HG02642 (cell line): ENCODE results near the gene DNMBP.
"Not testable (repeated sequence)": the region's sequence is repeated elsewhere in the genome, so short reads cannot be mapped to it uniquely, and the experiment has no call there.

Source experiments
- ATAC-seq: cut with Tn5 transposase; IDR thresholded peaks from one replicate; pipeline ENCODE4 v1.9.1; 2021; ENCODE audit warnings: mild to moderate bottlenecking; ENCODE audit not compliant: unreplicated experiment, poor library complexity

DNMBP gene

GRCh38 chr10:99845837-99846382, 163.8 kb downstream of the DNMBP start:
- ATAC-seq, result peak; percentile 83

GRCh38 chr10:99844433-99844955, 165.3 kb downstream of the DNMBP start:
- no peak for ATAC-seq

GRCh38 chr10:99843310-99843709, 166.4 kb downstream of the DNMBP start:
- no peak for ATAC-seq

DNA sequence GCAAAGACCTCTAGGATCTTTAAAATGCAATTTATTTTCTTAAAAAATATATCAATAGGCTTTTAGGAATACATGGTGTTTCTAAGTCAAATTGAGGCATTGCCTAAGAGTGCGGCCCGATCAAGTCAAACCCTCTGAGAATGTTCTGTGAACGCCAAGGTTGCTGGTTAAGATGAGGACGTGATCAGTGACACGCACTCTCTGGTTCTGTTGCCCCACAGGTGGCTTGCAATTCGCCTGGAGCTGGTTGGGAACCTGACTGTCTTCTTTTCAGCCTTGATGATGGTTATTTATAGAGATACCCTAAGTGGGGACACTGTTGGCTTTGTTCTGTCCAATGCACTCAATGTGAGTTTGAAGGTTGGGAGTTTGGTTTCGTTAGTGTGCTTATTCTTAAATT, 168.0 kb downstream of the DNMBP start:
- no peak for ATAC-seq

DNA sequence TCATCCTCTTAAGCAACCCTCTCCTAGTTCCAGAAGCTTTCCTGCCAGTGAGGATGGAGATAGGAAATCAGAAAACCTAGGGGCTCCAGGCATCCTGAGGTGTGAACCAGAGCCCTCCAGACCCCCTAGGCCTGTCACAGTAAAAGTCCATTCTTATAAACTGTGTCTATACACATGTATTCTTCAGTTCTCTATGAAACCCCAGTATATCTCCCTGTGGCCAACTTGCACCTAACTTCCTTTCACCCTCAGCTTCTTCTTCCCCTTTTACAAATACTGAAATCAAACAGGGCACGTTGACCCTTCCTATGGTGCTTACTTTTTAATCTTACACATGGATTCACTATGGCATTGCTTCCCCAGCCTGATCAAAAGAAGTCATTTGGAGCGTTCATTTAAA, 168.9 kb downstream of the DNMBP start:
- not testable (repeated sequence) for ATAC-seq

DNA sequence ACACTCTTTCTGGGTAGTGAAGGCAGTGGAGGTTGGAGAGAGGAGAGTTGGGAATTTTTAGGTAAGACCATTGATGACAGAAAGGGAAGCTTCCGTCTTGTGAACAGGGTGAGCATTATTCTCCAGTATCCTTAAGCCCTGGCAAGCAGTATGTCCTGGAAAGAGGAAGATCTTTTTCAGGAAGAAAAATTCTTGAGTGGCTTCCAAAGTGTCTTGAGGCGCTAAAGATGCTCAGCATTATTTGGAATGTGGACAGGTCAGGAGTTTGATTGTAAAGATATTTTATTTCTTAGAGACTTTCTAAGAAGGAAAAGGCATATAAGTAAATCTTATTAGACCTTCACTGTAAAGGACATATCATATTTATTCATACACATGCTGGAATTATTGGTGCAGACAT, 173.0 kb downstream of the DNMBP start:
- no peak for ATAC-seq

- no peak for ATAC-seq
Measured at GRCh38 chr10:99835947-99836346, 173.8 kb downstream of the DNMBP start.

DNA sequence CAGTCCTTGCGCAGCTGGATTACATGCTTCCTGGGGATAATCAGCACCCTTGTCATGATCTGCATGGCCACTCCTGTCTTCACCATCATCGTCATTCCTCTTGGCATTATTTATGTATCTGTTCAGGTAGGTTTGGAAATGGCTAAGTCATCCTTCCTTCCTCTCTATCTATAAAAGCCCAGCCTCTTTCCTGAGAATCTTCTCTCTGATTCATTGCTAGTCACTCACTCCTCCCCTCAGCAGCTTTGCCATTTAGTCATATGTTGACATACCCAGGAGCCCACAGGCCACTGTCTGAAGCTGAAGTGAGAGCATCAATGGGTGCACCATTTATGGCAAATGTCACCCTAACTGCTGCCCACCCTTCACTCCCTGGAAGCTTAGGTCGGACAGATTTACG, 175.3 kb downstream of the DNMBP start:
- ATAC-seq, result no peak

GRCh38 chr10:99832439-99832838, 177.3 kb downstream of the DNMBP start:
- no peak for ATAC-seq

- ATAC-seq, result no peak
Measured at GRCh38 chr10:99828464-99828863, 181.3 kb downstream of the DNMBP start.

- ATAC-seq, result no peak
Measured at GRCh38 chr10:99827936-99828335, 181.8 kb downstream of the DNMBP start.
